Stomach (tissue), 4 donors: ENCODE data around the gene PLCE1.

ENCODE experiments used
- CTCF ChIP-seq, 7 experiments: fragments of 450-650 bp in 4 of 7; fragments of 200-600 bp in 3 of 7; sonication (generic) in 3 of 7; IDR thresholded peaks; one replicate each; pipeline ENCODE4 v1.5.1; 2016 to 2019; ENCODE audit warnings: antibody characterized with exemption in 7 of 7, control low read depth in 2 of 7, mild to moderate bottlenecking in 1 of 7
- EP300 ChIP-seq: sonication (generic); formaldehyde crosslinking; IDR thresholded peaks from one replicate; pipeline ENCODE4 v1.6.1; 2017; ENCODE audit warnings: antibody characterized with exemption

DNA sequence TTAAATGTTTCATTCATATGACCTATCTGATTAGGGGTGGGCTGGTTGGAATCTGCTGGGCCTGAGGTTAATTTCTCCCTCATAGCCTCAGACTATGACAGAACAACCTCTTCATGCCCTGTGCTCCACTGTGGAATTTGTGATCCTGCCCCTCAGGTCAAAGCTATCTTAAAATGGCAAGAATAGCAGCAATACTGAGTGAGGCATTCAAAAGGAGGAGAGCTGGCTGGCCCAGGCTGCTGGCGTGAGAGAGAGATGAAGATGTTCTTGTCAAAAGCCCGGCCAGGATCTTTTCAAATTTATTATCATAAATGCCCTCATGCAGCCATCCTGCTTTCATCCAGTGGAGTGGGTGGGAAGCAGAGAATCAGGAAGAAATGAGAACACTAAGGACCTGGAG lies 41.8 kb upstream of the PLCE1 start:
- TF ChIP-seq EP300 (no peak), CTCF (IDR thresholded peaks at IDR 0.05) (no peak)
